Duodenal mucosa (tissue), 2 donors: Measurements from ENCODE around the gene NEK6.

Source experiments
- H3K27ac ChIP-seq: one replicate; pipeline ENCODE4 v1.7.0; 2013; ENCODE audit warnings: low read depth, low read length
- H3K27me3 ChIP-seq, 2 donors: one replicate each; pipeline ENCODE4 v1.7.0; 2013; ENCODE audit warnings: low read length in 2 of 2, control low read depth in 1 of 2; ENCODE audit not compliant: insufficient read depth in 2 of 2, control insufficient read depth in 1 of 2
- H3K36me3 ChIP-seq, 2 donors: one replicate each; pipeline ENCODE4 v1.7.0; 2013; ENCODE audit warnings: low read length in 2 of 2, control low read depth in 1 of 2; ENCODE audit not compliant: insufficient read depth in 2 of 2, control insufficient read depth in 1 of 2
- H3K4me1 ChIP-seq, 2 donors: one replicate each; pipeline ENCODE4 v1.7.0; 2013; ENCODE audit warnings: low read length in 2 of 2, control low read depth in 1 of 2; ENCODE audit not compliant: insufficient read depth in 2 of 2, control insufficient read depth in 1 of 2
- H3K4me3 ChIP-seq, 2 donors: one replicate each; pipeline ENCODE4 v1.7.0; 2013; ENCODE audit warnings: low read length in 2 of 2, low read depth in 1 of 2
- H3K9ac ChIP-seq, 2 donors: one replicate each; pipeline ENCODE4 v1.7.0; 2013; ENCODE audit warnings: low read length in 2 of 2, low read depth in 1 of 2
- H3K9me3 ChIP-seq, 2 donors: one replicate each; pipeline ENCODE4 v1.7.0; 2013; ENCODE audit warnings: low read length in 2 of 2, control low read depth in 1 of 2; ENCODE audit not compliant: control insufficient read depth in 1 of 2

NEK6 gene

GRCh38 chr9:124266826-124267201 is 9.1 kb downstream of the NEK6 start:
- H3K36me3 ChIP-seq, result peaks cover 0 to 6% of the 10 kb centered on the region in 2 donors
- H3K4me3 ChIP-seq, result no peak overlapping the region
- H3K9ac ChIP-seq, result peak overlapping the region in 1 of 2 donors; percentile 15
- no peak overlapping the region for H3K27ac ChIP-seq
- no peaks in the 10 kb centered on the region for H3K27me3 ChIP-seq
- no peaks in the 10 kb centered on the region for H3K9me3 ChIP-seq
- H3K4me1 ChIP-seq, result peaks cover 80 to 82% of the 10 kb centered on the region in 2 donors

DNA sequence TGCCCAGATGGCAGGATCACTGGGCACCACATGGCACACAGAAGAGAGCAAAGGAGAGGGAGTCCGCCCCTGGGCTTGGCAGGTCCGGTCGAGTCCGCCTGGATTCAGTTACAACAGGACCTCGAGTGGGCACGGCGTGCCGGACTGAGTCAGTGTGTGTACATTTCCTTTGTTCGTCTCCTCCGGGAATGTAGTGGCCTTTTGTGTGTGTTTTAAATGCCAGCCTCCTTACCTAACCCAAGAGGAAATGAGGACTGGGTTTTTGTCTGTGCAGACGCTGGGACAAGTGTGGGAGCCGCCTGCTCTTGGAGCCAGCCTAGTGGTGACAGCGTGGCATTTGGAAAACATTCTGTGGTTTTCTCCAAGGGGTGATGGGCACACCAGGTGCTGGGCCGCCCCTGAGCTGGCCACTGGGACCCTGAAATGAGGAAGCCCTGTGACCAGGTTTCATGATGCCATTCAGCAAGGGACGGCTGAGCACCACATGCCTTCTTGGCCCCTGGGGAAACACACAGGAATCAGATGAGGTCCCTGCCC is 9.6 kb downstream of the NEK6 start:
- H3K27ac ChIP-seq, result no peak overlapping the region
- peaks cover 79 to 82% of the 10 kb centered on the region in 2 donors for H3K4me1 ChIP-seq
- H3K27me3 ChIP-seq, result no peaks in the 10 kb centered on the region
- H3K4me3 ChIP-seq, result no peak overlapping the region
- peaks cover 0 to 6% of the 10 kb centered on the region in 2 donors for H3K36me3 ChIP-seq
- H3K9me3 ChIP-seq, result no peaks in the 10 kb centered on the region
- H3K9ac ChIP-seq, result peak overlapping the region in 1 of 2 donors; percentile 15

DNA sequence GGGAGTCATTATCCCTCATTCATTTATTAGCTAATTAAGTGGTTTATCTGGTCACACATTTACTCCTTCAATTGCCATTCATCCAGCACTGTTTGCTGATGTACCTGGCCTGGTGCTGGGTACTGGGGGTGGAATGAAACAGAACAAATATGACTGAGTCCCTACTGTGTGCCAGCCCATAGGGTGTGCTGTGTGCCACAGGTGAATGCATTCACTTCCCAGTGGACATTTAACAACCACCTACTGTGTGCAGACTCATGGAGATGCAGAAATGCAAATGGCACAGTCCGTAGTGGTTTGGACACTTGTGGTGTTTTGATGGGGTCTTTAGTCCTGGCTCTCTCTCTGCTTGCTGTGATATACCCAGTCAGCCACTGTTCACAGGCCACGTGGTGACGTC is 10.5 kb downstream of the NEK6 start:
- Histone ChIP-seq H3K4me3 (no peak overlapping the region), H3K36me3 (peaks cover 2 to 6% of the 10 kb centered on the region in 2 donors), H3K27ac (no peak overlapping the region), H3K9ac (no peak overlapping the region), H3K27me3 (no peaks in the 10 kb centered on the region), H3K4me1 (peaks cover 74 to 78% of the 10 kb centered on the region in 2 donors), H3K9me3 (no peaks in the 10 kb centered on the region)

GRCh38 chr9:124268661-124269060 is 10.9 kb downstream of the NEK6 start:
- no peak overlapping the region for H3K9ac ChIP-seq
- no peak overlapping the region for H3K4me3 ChIP-seq
- H3K36me3 ChIP-seq, result peaks cover 2 to 6% of the 10 kb centered on the region in 2 donors
- peaks cover 70 to 74% of the 10 kb centered on the region in 2 donors for H3K4me1 ChIP-seq
- no peak overlapping the region for H3K27ac ChIP-seq
- H3K9me3 ChIP-seq, result no peaks in the 10 kb centered on the region
- no peaks in the 10 kb centered on the region for H3K27me3 ChIP-seq

DNA sequence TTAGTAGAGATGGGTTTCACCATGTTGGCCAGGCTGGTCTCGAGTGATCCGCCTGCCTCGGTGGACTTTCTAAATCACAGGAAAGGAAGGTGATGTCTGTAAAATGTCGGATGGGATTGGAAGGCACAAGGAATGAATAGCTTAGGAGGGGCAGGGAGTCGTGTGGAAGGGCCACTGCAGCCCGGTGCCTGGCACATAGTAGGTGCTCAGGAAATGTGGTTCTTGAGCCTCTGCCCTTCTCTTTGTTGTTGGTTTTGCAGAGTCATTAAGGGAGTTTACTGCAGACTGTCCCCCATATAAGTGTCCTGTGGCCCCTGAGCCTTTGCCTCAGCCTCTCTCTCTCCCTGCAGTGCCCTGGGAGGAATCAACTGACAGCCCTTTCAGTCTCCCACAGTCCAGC is 11.8 kb downstream of the NEK6 start:
- Histone ChIP-seq H3K9me3 (no peaks in the 10 kb centered on the region), H3K4me3 (no peak overlapping the region), H3K27ac (no peak overlapping the region), H3K27me3 (no peaks in the 10 kb centered on the region), H3K9ac (no peak overlapping the region), H3K36me3 (peaks cover 2 to 6% of the 10 kb centered on the region in 2 donors), H3K4me1 (peaks cover 61 to 67% of the 10 kb centered on the region in 2 donors)

- H3K9ac ChIP-seq, result peak overlapping the region; percentile 26 to 35
- H3K4me3 ChIP-seq, result peak overlapping the region; percentile 16 to 21
- H3K4me1 ChIP-seq, result peaks cover 57 to 60% of the 10 kb centered on the region in 2 donors
- H3K27ac ChIP-seq, result peak overlapping the region; percentile 40
- peaks cover 2 to 6% of the 10 kb centered on the region in 2 donors for H3K36me3 ChIP-seq
- H3K9me3 ChIP-seq, result no peaks in the 10 kb centered on the region
- no peaks in the 10 kb centered on the region for H3K27me3 ChIP-seq
These were observed 13.0 kb downstream of the NEK6 start for GRCh38 chr9:124270504-124271335.

DNA sequence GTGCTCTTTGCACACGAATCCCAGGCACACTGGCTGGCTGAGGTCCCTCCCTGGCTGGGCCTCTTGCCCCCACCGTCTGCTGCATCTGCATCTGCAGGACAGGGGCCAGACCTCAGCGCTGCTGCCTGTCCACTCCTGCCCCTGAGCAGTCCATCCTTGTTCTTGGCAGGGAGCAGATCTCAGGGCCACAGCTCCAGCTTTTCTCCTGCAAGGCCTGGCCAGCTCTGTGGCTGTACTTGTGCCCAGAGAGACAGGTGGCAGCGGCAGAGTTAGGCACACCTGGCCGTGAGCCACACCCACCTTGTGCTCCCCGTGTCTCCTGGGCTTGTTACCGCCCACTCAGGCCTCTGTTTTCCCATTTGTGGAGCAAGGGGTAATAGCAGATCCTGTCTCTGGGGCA is 13.9 kb downstream of the NEK6 start:
- Histone ChIP-seq H3K27ac (no peak overlapping the region), H3K9me3 (no peaks in the 10 kb centered on the region), H3K9ac (peak overlapping the region; percentile 15 to 32), H3K4me3 (peak overlapping the region; percentile 16 to 29), H3K36me3 (peaks cover 2 to 6% of the 10 kb centered on the region in 2 donors), H3K27me3 (no peaks in the 10 kb centered on the region), H3K4me1 (peaks cover 49 to 51% of the 10 kb centered on the region in 2 donors)

- H3K36me3 ChIP-seq, result peaks cover 2 to 6% of the 10 kb centered on the region in 2 donors
- no peaks in the 10 kb centered on the region for H3K27me3 ChIP-seq
- H3K9me3 ChIP-seq, result no peaks in the 10 kb centered on the region
- no peak overlapping the region for H3K27ac ChIP-seq
- peak overlapping the region; percentile 15 to 32 for H3K9ac ChIP-seq
- no peak overlapping the region for H3K4me3 ChIP-seq
- peaks cover 44 to 46% of the 10 kb centered on the region in 2 donors for H3K4me1 ChIP-seq
These were observed 14.4 kb downstream of the NEK6 start for GRCh38 chr9:124272118-124272517.

- H3K4me3 ChIP-seq, result no peak overlapping the region
- H3K27ac ChIP-seq, result no peak overlapping the region
- no peaks in the 10 kb centered on the region for H3K9me3 ChIP-seq
- peaks cover 5 to 6% of the 10 kb centered on the region in 2 donors for H3K36me3 ChIP-seq
- no peak overlapping the region for H3K9ac ChIP-seq
- H3K4me1 ChIP-seq, result peaks cover 38 to 41% of the 10 kb centered on the region in 2 donors
- no peaks in the 10 kb centered on the region for H3K27me3 ChIP-seq
These were observed 15.2 kb downstream of the NEK6 start for GRCh38 chr9:124272979-124273378.

DNA sequence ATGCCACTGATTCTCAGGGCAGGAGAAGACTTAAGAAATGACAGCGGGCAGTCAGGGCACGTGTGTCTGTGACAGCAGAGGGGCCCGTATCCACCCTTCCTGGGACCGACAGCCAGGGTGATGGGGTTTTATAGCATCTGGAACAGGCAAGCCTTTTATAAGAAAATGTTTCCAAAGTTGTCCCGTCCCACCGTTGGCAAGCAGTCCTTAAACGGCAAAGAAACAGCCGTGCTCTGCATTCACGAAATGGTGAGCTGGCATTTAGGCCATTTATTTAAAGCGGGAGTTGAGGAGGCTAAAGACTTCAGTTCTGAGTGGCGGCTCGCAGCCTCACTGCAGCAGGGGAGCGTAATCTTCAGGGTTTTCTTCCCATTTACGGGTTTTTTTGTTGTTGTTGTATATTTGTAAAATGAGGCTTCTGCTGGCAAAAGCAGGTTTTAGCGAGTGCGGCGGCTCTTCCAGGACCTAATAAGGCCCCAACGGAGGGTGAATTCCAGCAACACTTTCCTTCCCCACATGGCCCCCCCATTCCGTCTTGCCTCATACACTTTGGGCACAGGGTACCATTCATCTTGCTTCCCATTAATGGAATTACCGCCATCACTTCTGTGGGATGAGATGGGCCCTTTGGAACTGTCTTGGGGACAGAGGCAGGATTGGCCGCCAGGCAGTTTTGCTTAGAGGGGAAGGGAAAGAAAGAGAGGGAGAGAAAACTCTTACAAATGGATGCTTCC is 15.8 kb downstream of the NEK6 start:
- Histone ChIP-seq H3K4me1 (peaks cover 33 to 39% of the 10 kb centered on the region in 2 donors), H3K27me3 (no peaks in the 10 kb centered on the region), H3K9me3 (no peaks in the 10 kb centered on the region), H3K4me3 (no peak overlapping the region), H3K27ac (no peak overlapping the region), H3K9ac (no peak overlapping the region), H3K36me3 (peaks cover 6 to 7% of the 10 kb centered on the region in 2 donors)
